BE2C (cell line): ENCODE measurements around the gene ZNF574.
A peak's percentile ranks its signal among the peaks of the same experiment; 100 is the strongest.
"Not testable (repeated sequence)": the region's sequence is repeated elsewhere in the genome, so short reads cannot be mapped to it uniquely, and the experiment has no call there.

ENCODE experiments used
- DNase-seq: peaks from one replicate; pipeline ENCODE4 v3.0.0-alpha.2; 2020
- H3K27me3 ChIP-seq: fragments of 250-450 bp; sonication (Bioruptor Pico); 2 replicates; pipeline ENCODE4 v1.5.1; 2020; ENCODE audit warnings: mild to moderate bottlenecking
- H3K36me3 ChIP-seq: fragments of 250-450 bp; sonication (Bioruptor Pico); 2 replicates; pipeline ENCODE4 v1.5.1; 2020; ENCODE audit warnings: mild to moderate bottlenecking
- H3K4me1 ChIP-seq: fragments of 250-450 bp; sonication (Bioruptor Pico); 2 replicates; pipeline ENCODE4 v1.5.1; 2020
- H3K4me3 ChIP-seq: 2 replicates; pipeline ENCODE4 v1.5.1; 2011; ENCODE audit warnings: low read depth, low read length
- H3K9me3 ChIP-seq: fragments of 250-450 bp; sonication (Bioruptor Pico); 2 replicates; pipeline ENCODE4 v1.5.1; 2020
- CTCF ChIP-seq: IDR thresholded peaks from 2 replicates; pipeline ENCODE4 v1.5.1; 2012; ENCODE audit warnings: mild to moderate bottlenecking, low read depth, low read length

ZNF574 gene

GRCh38 chr19:42033413-42033812 lies 42.6 kb upstream of the ZNF574 start:
- TF ChIP-seq CTCF: no peak
- Histone ChIP-seq H3K36me3 (no peaks in the 10 kb centered on the region), H3K27me3 (no peaks in the 10 kb centered on the region), H3K9me3 (no peaks in the 10 kb centered on the region), H3K4me1 (peaks cover 7% of the 10 kb centered on the region), H3K4me3 (no peak overlapping the region)
- no peak for DNase-seq

- peaks cover 10% of the 10 kb centered on the region for H3K4me1 ChIP-seq
- H3K27me3 ChIP-seq, H3K9me3 ChIP-seq, H3K36me3 ChIP-seq: not testable (repeated sequence)
- TF ChIP-seq CTCF: peak; percentile 91
- peak overlapping the region; percentile 28 for H3K4me3 ChIP-seq
- peak; percentile 80 for DNase-seq
Measured at GRCh38 chr19:42034640-42035391, 41.1 kb upstream of the ZNF574 start.

- no peaks in the 10 kb centered on the region for H3K9me3 ChIP-seq
- H3K27me3 ChIP-seq: no peaks in the 10 kb centered on the region
- no peak for DNase-seq
- no peak for TF ChIP-seq CTCF
- peaks cover 13% of the 10 kb centered on the region for H3K4me1 ChIP-seq
- no peaks in the 10 kb centered on the region for H3K36me3 ChIP-seq
- H3K4me3 ChIP-seq: no peak overlapping the region
Measured at GRCh38 chr19:42037649-42038048, 38.3 kb upstream of the ZNF574 start.

GRCh38 chr19:42038666-42039065 lies 37.3 kb upstream of the ZNF574 start:
- no peaks in the 10 kb centered on the region for H3K9me3 ChIP-seq
- no peak overlapping the region for H3K4me3 ChIP-seq
- TF ChIP-seq CTCF: no peak
- no peaks in the 10 kb centered on the region for H3K36me3 ChIP-seq
- peaks cover 18% of the 10 kb centered on the region for H3K4me1 ChIP-seq
- DNase-seq: peak; percentile 82
- H3K27me3 ChIP-seq: no peaks in the 10 kb centered on the region

- TF ChIP-seq CTCF: no peak
- Histone ChIP-seq H3K9me3 (no peaks in the 10 kb centered on the region), H3K27me3 (no peaks in the 10 kb centered on the region), H3K4me1 (peaks cover 16% of the 10 kb centered on the region), H3K36me3 (no peaks in the 10 kb centered on the region), H3K4me3 (no peak overlapping the region)
- DNase-seq: no peak
Measured at GRCh38 chr19:42040031-42040430, 35.9 kb upstream of the ZNF574 start.

- not testable (repeated sequence) for H3K36me3 ChIP-seq, H3K4me3 ChIP-seq, DNase-seq, H3K27me3 ChIP-seq, H3K9me3 ChIP-seq
- peaks cover 16% of the 10 kb centered on the region; the same call in 1 of the 2 replicates for H3K4me1 ChIP-seq
Measured at GRCh38 chr19:42040491-42040890, 35.5 kb upstream of the ZNF574 start.
